Panc1 (cell line): ENCODE data around the gene CAPZA1.

Experiments
- POLR2AphosphoS5 ChIP-seq: IDR thresholded peaks from 2 replicates; pipeline ENCODE4 v1.6.1; 2012; ENCODE audit warnings: mild to moderate bottlenecking, low read depth, low read length, moderate library complexity
- SIN3A ChIP-seq: IDR thresholded peaks from 2 replicates; pipeline ENCODE4 v1.6.1; 2012; ENCODE audit warnings: low read depth, mild to moderate bottlenecking, low read length, moderate library complexity, borderline replicate concordance; ENCODE audit not compliant: insufficient read depth
- TCF7L2 ChIP-seq: IDR thresholded peaks from 2 replicates; pipeline ENCODE4 v1.6.1; 2011; ENCODE audit warnings: mild to moderate bottlenecking, low read depth, low read length, inconsistent platforms
- TF ChIP-seq, protein P1 (sequence below), 2 experiments: IDR thresholded peaks; 2 replicates each; pipeline ENCODE4 v1.6.1; 2011 to 2012; ENCODE audit warnings: low read depth in 2 of 2, control low read depth in 1 of 2, low read length in 1 of 2, mild to moderate bottlenecking in 1 of 2, moderate library complexity in 1 of 2; ENCODE audit not compliant: insufficient read depth in 1 of 2
- TF ChIP-seq, protein P2 (sequence below): fragments of 450-650 bp; IDR thresholded peaks from 2 replicates; pipeline ENCODE4 v1.5.1; 2017; ENCODE audit warnings: mild to moderate bottlenecking

DNA sequence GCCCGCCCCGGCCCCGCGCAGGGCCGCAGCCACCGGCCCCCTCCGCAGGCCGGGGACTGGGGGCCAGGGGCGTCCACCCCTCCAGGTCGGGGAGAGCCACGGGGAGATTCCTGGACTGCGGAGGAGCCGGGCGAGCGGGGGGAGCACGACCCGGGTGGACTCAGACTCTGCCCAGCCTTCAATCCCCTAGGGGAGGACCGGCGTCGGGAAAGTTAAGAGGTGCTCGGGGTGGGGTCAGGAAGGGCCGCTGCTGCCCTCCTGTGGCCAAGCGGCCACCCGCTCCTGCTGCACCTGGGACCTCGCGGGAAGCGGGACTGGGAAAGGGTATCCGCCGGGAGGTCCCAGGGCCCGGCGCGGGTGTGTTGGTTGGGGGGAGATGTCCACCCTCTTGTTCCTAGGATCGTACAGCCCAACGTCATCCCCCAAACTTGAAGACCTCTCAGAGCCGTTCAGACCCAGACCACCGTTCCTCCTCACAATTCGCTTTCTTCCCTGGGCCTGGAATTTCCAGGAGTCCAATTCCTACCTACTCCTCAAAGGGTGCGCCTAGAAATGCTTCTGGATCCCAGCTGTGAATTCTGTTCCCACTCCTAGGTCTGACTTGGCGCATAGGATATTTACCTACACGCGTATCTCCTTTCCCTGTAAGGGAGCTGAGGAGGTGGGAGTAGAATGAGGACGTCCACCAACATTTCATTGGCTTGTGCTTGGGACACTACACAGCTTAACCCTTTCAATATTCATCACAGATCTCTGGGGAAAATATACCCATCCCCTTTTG is 87.8 kb downstream of the CAPZA1 start:
- TF ChIP-seq POLR2AphosphoS5 (peak; percentile 44; the same call in 1 of the 2 replicates), TCF7L2 (no peak), SIN3A (peak; percentile 2; the same call in 1 of the 2 replicates)
- TF ChIP-seq, protein P1, sequence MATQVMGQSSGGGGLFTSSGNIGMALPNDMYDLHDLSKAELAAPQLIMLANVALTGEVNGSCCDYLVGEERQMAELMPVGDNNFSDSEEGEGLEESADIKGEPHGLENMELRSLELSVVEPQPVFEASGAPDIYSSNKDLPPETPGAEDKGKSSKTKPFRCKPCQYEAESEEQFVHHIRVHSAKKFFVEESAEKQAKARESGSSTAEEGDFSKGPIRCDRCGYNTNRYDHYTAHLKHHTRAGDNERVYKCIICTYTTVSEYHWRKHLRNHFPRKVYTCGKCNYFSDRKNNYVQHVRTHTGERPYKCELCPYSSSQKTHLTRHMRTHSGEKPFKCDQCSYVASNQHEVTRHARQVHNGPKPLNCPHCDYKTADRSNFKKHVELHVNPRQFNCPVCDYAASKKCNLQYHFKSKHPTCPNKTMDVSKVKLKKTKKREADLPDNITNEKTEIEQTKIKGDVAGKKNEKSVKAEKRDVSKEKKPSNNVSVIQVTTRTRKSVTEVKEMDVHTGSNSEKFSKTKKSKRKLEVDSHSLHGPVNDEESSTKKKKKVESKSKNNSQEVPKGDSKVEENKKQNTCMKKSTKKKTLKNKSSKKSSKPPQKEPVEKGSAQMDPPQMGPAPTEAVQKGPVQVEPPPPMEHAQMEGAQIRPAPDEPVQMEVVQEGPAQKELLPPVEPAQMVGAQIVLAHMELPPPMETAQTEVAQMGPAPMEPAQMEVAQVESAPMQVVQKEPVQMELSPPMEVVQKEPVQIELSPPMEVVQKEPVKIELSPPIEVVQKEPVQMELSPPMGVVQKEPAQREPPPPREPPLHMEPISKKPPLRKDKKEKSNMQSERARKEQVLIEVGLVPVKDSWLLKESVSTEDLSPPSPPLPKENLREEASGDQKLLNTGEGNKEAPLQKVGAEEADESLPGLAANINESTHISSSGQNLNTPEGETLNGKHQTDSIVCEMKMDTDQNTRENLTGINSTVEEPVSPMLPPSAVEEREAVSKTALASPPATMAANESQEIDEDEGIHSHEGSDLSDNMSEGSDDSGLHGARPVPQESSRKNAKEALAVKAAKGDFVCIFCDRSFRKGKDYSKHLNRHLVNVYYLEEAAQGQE (IDR thresholded peaks at IDR 0.05; ENCODE audit: insufficient read depth in 1 of 2, low read depth in 2 of 2, low read length in 1 of 2) = no peak
- TF ChIP-seq, protein P2, sequence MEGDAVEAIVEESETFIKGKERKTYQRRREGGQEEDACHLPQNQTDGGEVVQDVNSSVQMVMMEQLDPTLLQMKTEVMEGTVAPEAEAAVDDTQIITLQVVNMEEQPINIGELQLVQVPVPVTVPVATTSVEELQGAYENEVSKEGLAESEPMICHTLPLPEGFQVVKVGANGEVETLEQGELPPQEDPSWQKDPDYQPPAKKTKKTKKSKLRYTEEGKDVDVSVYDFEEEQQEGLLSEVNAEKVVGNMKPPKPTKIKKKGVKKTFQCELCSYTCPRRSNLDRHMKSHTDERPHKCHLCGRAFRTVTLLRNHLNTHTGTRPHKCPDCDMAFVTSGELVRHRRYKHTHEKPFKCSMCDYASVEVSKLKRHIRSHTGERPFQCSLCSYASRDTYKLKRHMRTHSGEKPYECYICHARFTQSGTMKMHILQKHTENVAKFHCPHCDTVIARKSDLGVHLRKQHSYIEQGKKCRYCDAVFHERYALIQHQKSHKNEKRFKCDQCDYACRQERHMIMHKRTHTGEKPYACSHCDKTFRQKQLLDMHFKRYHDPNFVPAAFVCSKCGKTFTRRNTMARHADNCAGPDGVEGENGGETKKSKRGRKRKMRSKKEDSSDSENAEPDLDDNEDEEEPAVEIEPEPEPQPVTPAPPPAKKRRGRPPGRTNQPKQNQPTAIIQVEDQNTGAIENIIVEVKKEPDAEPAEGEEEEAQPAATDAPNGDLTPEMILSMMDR = peak; percentile 92
